HepG2 (cell line): ENCODE data around the gene MCU.
"Not testable (repeated sequence)": the region's sequence is repeated elsewhere in the genome, so short reads cannot be mapped to it uniquely, and the experiment has no call there.

ENCODE experiments used
- DPF2 ChIP-seq: sonication (generic); formaldehyde crosslinking; IDR thresholded peaks from 2 replicates; pipeline ENCODE4 v1.4.0; 2020; ENCODE audit warnings: mild to moderate bottlenecking, low read depth, missing genetic modification reagents, borderline replicate concordance
- NFIB ChIP-seq: sonication (generic); formaldehyde crosslinking; IDR thresholded peaks from 2 replicates; pipeline ENCODE4 v1.9.0; 2021; ENCODE audit warnings: missing genetic modification reagents, mild to moderate bottlenecking, borderline replicate concordance
- TF ChIP-seq, protein P1 (sequence below): sonication (generic); formaldehyde crosslinking; IDR thresholded peaks from 2 replicates; pipeline ENCODE4 v1.4.0; 2020; ENCODE audit warnings: missing genetic modification reagents
- TF ChIP-seq, protein P2 (sequence below): sonication (generic); formaldehyde crosslinking; conservative IDR thresholded peaks from 2 replicates; pipeline ENCODE4 v1.4.0; 2020; ENCODE audit warnings: missing genetic modification reagents
- TF ChIP-seq, protein P3 (sequence below): fragments of 450-650 bp; IDR thresholded peaks from 2 replicates; pipeline ENCODE4 v1.6.1; 2016

GRCh38 chr10:72758930-72759329, 67.0 kb downstream of the MCU start:
- not testable (repeated sequence) for TF ChIP-seq DPF2, NFIB (CRISPR knock-in tag)
- TF ChIP-seq, protein P1, sequence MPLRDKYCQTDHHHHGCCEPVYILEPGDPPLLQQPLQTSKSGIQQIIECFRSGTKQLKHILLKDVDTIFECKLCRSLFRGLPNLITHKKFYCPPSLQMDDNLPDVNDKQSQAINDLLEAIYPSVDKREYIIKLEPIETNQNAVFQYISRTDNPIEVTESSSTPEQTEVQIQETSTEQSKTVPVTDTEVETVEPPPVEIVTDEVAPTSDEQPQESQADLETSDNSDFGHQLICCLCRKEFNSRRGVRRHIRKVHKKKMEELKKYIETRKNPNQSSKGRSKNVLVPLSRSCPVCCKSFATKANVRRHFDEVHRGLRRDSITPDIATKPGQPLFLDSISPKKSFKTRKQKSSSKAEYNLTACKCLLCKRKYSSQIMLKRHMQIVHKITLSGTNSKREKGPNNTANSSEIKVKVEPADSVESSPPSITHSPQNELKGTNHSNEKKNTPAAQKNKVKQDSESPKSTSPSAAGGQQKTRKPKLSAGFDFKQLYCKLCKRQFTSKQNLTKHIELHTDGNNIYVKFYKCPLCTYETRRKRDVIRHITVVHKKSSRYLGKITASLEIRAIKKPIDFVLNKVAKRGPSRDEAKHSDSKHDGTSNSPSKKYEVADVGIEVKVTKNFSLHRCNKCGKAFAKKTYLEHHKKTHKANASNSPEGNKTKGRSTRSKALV (CRISPR knock-in tag) = not testable (repeated sequence)
- TF ChIP-seq, protein P2, sequence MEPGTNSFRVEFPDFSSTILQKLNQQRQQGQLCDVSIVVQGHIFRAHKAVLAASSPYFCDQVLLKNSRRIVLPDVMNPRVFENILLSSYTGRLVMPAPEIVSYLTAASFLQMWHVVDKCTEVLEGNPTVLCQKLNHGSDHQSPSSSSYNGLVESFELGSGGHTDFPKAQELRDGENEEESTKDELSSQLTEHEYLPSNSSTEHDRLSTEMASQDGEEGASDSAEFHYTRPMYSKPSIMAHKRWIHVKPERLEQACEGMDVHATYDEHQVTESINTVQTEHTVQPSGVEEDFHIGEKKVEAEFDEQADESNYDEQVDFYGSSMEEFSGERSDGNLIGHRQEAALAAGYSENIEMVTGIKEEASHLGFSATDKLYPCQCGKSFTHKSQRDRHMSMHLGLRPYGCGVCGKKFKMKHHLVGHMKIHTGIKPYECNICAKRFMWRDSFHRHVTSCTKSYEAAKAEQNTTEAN (CRISPR knock-in tag) = not testable (repeated sequence)
- TF ChIP-seq, protein P3, sequence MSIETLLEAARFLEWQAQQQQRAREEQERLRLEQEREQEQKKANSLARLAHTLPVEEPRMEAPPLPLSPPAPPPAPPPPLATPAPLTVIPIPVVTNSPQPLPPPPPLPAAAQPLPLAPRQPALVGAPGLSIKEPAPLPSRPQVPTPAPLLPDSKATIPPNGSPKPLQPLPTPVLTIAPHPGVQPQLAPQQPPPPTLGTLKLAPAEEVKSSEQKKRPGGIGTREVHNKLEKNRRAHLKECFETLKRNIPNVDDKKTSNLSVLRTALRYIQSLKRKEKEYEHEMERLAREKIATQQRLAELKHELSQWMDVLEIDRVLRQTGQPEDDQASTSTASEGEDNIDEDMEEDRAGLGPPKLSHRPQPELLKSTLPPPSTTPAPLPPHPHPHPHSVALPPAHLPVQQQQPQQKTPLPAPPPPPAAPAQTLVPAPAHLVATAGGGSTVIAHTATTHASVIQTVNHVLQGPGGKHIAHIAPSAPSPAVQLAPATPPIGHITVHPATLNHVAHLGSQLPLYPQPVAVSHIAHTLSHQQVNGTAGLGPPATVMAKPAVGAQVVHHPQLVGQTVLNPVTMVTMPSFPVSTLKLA = not testable (repeated sequence)
